ENCODE data around the gene KLHL40.

The KLHL40 gene

DNA sequence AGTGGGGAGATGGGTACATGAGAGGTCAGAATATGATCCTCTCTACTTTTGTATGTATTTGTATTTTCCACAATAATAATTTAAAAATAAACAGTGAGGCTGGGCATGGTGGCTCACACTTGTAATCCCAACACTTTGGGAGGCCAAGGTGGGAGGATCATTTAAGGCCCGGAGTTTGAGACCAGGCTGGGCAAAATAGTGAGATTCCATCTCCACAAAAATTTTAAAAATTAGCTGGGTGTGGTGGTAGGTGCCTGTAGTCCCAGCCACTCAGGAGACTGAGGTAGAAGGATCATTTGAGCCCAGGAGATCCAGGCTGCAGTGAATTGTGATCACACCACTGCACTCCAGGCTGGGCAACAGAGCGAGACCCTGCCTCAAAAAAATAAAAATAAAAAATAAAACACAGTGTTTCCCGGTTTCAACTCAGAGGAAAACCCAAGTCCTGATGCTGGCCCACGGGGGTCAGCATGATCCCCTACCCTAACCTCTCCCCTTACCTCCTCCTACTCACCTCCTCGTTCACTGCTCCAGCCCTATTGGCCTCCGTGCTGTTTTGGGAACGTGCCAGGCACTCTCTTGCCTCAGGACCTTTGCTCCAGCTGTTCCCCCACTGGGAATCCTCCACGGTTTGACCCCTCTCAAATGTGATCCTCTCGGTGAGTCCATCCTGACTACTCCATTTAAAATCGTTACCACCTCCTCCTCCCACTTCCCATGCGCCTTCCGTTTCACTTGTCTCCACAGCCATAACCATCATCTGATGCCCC is 2.9 kb upstream of the KLHL40 start:
- DNase-seq (ENCODE audit: low read depth in 1 of 2, low spot score in 1 of 2): no peak
- in situ Hi-C loops (cut with HindIII; ENCODE audit: low pct_unique_long_range_greater_than_20kb, low sequenced_read_pairs): no loop called here
- TF ChIP-seq JUND (IDR thresholded peaks at IDR 0.05; ENCODE audit: low read depth): no peak

- in situ Hi-C loops (cut with HindIII; ENCODE audit: low pct_unique_long_range_greater_than_20kb, low sequenced_read_pairs): no loop called here
- TF ChIP-seq JUND (IDR thresholded peaks at IDR 0.05; ENCODE audit: low read depth): no peak
- DNase-seq (ENCODE audit: low read depth in 1 of 2, low spot score in 1 of 2): peak in 1 of 2 experiments; percentile 47
Measured at GRCh38 chr3:42683875-42684598, 1.3 kb upstream of the KLHL40 start.

DNA sequence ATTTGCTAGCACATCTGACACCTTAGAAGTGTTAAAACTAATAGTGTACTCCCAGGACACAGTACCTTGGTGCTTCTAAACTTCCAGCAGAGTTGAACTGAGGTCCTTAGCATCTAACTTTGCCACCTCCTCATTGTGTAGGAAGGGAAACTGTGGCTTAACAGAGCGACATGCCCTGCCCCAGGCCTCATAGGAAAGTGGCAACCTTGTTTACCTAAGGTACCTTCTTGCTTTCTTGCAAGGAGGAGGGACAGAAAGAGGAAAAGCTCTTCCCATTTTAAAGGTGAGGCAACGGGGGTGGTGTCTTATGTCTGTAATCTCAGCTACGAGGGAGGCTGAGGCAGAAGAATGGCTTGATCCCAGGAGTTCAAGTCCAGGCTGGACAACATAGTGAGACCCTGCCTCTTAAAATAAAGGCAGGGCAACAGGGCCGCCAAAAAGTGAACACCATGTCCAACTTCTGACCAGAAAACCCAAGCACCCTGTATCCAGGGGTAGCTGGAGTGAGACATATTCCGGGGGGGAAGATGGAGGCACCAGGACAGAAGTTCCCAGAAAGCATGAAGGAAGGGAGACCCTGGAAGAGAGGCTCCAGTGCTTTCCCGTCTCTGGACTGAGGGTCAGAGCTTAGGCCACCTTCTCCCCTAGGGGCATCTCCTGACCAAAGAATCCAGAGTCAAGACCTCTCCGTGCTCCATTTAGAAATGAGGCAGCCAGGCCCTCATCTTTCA is 540 bp upstream of the KLHL40 start:
- TF ChIP-seq JUND (IDR thresholded peaks at IDR 0.05; ENCODE audit: low read depth): no peak
- DNase-seq (ENCODE audit: low read depth in 1 of 2, low spot score in 1 of 2): no peak
- in situ Hi-C loops (cut with HindIII; ENCODE audit: low pct_unique_long_range_greater_than_20kb, low sequenced_read_pairs): no loop called here

DNA sequence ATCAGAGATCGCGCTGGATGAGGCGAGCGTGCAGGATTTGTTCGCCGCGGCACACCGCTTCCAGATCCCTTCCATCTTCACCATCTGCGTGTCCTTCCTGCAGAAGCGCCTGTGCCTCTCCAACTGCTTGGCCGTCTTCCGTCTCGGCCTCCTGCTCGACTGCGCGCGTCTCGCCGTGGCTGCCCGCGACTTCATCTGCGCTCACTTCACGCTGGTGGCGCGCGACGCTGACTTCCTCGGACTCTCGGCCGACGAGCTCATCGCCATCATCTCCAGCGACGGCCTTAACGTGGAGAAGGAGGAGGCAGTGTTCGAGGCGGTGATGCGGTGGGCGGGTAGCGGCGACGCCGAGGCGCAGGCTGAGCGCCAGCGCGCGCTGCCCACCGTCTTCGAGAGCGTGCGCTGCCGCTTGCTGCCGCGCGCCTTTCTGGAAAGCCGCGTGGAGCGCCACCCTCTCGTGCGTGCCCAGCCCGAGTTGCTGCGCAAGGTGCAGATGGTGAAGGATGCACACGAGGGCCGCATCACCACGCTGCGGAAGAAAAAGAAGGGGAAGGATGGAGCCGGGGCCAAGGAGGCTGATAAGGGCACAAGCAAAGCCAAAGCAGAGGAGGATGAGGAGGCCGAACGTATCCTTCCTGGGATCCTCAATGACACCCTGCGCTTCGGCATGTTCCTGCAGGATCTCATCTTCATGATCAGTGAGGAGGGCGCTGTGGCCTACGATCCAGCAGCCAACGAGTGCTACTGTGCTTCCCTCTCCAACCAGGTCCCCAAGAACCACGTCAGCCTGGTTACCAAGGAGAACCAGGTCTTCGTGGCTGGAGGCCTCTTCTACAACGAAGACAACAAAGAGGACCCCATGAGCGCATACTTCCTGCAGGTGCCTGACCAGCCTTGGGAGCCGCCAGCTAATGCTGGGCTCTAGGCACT is 819 bp downstream of the KLHL40 start:
- no peak for TF ChIP-seq JUND (IDR thresholded peaks at IDR 0.05; ENCODE audit: low read depth)
- in situ Hi-C loops (cut with HindIII; ENCODE audit: low pct_unique_long_range_greater_than_20kb, low sequenced_read_pairs): no loop called here

GRCh38 chr3:42686832-42687650 is 1.7 kb downstream of the KLHL40 start:
- no peak for DNase-seq (ENCODE audit: low read depth in 1 of 2, low spot score in 1 of 2)
- in situ Hi-C loops (cut with HindIII; ENCODE audit: low pct_unique_long_range_greater_than_20kb, low sequenced_read_pairs): no loop called here
- no peak for TF ChIP-seq JUND (IDR thresholded peaks at IDR 0.05; ENCODE audit: low read depth)

More for the DNA sequence above, 819 bp downstream of the KLHL40 start:
- DNase-seq (ENCODE audit: low read depth in 1 of 2, low spot score in 1 of 2): no peak

DNA sequence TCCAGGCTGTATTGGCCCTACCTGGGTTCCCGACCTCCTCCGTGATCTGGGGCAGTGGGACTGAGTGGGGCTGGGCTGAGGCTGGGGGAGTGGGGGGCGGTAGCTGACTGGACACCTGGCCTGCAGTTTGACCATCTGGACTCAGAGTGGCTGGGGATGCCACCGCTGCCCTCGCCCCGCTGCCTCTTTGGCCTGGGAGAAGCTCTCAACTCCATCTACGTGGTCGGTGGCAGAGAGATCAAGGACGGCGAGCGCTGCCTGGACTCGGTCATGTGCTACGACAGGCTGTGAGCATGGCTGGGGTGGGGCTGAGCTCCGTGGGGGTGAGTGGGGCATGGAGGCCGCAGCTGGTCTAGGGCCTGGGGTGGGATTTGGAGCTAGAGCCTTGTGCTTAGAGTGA is 2.7 kb downstream of the KLHL40 start:
- no peak for DNase-seq (ENCODE audit: low read depth in 1 of 2, low spot score in 1 of 2)
- no peak for TF ChIP-seq JUND (IDR thresholded peaks at IDR 0.05; ENCODE audit: low read depth)
- in situ Hi-C loops (cut with HindIII; ENCODE audit: low pct_unique_long_range_greater_than_20kb, low sequenced_read_pairs): no loop called here

GRCh38 chr3:42688487-42689420 is 3.4 kb downstream of the KLHL40 start:
- in situ Hi-C loops (cut with HindIII; ENCODE audit: low pct_unique_long_range_greater_than_20kb, low sequenced_read_pairs): no loop called here
- TF ChIP-seq JUND (IDR thresholded peaks at IDR 0.05; ENCODE audit: low read depth): no peak
- DNase-seq (ENCODE audit: low read depth in 1 of 2, low spot score in 1 of 2): no peak

DNA sequence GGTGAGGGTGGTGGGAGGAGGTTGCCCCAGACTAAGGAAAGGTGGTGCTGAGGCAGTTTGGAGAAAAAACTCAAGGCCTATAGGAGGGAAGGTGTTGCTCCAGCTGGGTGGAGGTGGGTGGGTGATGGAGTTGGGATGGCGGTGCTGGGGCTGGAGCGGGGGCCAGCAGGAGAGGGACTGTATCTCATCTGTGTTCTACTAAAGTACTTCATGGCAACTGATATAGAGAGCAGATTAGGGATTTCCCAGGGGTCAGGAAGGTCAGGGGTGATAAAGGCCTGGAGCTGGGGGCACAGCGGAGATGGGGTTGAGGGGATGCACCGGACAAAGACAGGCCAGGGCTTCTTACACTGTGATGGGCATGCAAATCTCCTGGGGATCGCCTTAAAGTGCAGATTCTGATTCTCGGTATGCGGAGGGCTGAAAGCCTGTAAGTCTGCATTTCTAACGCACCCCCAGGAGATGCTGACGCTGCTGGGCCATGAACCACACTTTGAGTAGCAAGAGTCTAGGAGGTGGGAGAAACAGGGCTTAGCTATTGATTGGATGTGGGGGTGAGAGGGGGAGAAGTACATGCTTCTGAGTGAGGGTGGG is 4.2 kb downstream of the KLHL40 start:
- no peak for TF ChIP-seq JUND (IDR thresholded peaks at IDR 0.05; ENCODE audit: low read depth)

GRCh38 chr3:42690191-42690590 is 4.9 kb downstream of the KLHL40 start:
- in situ Hi-C loops (cut with HindIII; ENCODE audit: low pct_unique_long_range_greater_than_20kb, low sequenced_read_pairs): no loop called here
- TF ChIP-seq JUND (IDR thresholded peaks at IDR 0.05; ENCODE audit: low read depth): no peak
- DNase-seq (ENCODE audit: low read depth in 1 of 2, low spot score in 1 of 2): no peak

More for the DNA sequence above, 4.2 kb downstream of the KLHL40 start:
- in situ Hi-C loops (cut with HindIII; ENCODE audit: low pct_unique_long_range_greater_than_20kb, low sequenced_read_pairs): no loop called here
- no peak for DNase-seq (ENCODE audit: low read depth in 1 of 2, low spot score in 1 of 2)
